ENCODE measurements around the gene PDF. TPM values are rescaled to one million over a fixed set of nuclear protein-coding genes. Genes with fewer than 3 reads are reported as not detected.

Gene PDF
- total and polyA plus RNA-seq, 2 of the 13 experiments (the other 11 are each of a cell fraction or from before 2014, with no cell fraction given): 12.4 to 48.8 TPM

DNA sequence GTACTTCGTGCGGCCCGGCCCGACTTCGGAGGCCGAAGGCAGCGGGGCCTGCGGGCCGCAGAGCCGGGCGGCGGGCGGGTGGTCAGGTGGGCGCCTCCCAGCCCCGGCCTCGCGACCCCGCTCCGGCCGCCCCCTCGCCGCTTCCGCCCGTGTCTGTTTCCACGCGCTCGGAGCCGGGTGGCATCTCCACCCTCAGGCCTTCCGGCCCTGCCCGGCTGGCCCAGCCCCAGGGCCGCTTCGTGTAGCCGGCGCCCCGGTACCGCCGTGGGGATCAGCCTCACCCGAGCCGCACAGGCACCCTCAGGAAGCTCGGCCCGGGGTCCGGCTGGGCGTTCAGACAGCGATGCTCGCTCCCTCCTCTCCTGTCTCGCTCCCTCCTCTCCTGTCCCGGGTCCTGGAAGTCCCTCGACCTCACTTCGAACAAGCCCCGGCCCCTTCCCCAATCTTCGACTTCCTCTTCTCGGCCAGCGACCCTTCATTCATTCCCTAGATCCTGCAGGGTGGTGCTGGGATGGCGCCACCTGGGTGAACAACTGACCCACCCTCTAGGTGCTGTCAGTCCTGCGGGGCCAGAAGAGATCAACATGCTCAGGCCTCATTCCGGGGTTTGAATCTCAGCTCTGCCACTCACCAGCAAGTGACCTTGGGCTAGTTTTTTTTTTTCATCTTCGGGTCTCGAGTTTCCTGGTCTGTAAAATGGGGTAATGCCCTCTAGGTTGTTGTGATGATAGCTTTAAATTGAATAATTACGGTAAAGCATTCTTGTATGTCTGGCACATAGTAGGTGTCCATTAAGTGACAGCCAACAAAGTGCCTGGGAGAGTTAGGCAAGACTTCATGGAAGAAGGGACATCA, 18.6 kb downstream of the PDF start (continued):
- TF ChIP-seq ZNF317 (CRISPR knock-in tag; IDR thresholded peaks at IDR 0.05) (0 out of 2 replicates have a peak, but pooled peaks have one; percentile 60), CREB1 (IDR thresholded peaks at IDR 0.05) (no peak), CREB1 (CRISPR knock-in tag; IDR thresholded peaks at IDR 0.05) (no peak), MBNL3 (CRISPR knock-in tag; conservative IDR thresholded peaks at IDR 0.05) (no peak), ZNF333 (CRISPR knock-in tag; IDR thresholded peaks at IDR 0.05; ENCODE audit: borderline replicate concordance) (no peak; the same call in 1 of the 2 replicates), MATR3 (CRISPR knock-in tag; IDR thresholded peaks at IDR 0.05) (no peak), MAZ (IDR thresholded peaks at IDR 0.05; ENCODE audit: borderline replicate concordance, low read depth, low read length) (no peak), MAZ (CRISPR knock-in tag; IDR thresholded peaks at IDR 0.05; ENCODE audit: low read depth) (peak; percentile 60), NPAS2 (CRISPR knock-in tag; IDR thresholded peaks at IDR 0.05; ENCODE audit: borderline replicate concordance) (no peak), ZNF253 (CRISPR knock-in tag; IDR thresholded peaks at IDR 0.05; ENCODE audit: borderline replicate concordance) (no peak), ZNF569 (CRISPR knock-in tag; IDR thresholded peaks at IDR 0.05; ENCODE audit: borderline replicate concordance) (no peak), POGZ (CRISPR knock-in tag; IDR thresholded peaks at IDR 0.05) (peak; percentile 56), TP53 (CRISPR knock-in tag; conservative IDR thresholded peaks at IDR 0.05) (no peak), ZNF33A (CRISPR knock-in tag; IDR thresholded peaks at IDR 0.05; ENCODE audit: borderline replicate concordance) (no peak)
- TF ChIP-seq, protein P1, sequence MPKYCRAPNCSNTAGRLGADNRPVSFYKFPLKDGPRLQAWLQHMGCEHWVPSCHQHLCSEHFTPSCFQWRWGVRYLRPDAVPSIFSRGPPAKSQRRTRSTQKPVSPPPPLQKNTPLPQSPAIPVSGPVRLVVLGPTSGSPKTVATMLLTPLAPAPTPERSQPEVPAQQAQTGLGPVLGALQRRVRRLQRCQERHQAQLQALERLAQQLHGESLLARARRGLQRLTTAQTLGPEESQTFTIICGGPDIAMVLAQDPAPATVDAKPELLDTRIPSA (CRISPR knock-in tag; IDR thresholded peaks at IDR 0.05; ENCODE audit: borderline replicate concordance): no peak
- TF ChIP-seq, protein P2, sequence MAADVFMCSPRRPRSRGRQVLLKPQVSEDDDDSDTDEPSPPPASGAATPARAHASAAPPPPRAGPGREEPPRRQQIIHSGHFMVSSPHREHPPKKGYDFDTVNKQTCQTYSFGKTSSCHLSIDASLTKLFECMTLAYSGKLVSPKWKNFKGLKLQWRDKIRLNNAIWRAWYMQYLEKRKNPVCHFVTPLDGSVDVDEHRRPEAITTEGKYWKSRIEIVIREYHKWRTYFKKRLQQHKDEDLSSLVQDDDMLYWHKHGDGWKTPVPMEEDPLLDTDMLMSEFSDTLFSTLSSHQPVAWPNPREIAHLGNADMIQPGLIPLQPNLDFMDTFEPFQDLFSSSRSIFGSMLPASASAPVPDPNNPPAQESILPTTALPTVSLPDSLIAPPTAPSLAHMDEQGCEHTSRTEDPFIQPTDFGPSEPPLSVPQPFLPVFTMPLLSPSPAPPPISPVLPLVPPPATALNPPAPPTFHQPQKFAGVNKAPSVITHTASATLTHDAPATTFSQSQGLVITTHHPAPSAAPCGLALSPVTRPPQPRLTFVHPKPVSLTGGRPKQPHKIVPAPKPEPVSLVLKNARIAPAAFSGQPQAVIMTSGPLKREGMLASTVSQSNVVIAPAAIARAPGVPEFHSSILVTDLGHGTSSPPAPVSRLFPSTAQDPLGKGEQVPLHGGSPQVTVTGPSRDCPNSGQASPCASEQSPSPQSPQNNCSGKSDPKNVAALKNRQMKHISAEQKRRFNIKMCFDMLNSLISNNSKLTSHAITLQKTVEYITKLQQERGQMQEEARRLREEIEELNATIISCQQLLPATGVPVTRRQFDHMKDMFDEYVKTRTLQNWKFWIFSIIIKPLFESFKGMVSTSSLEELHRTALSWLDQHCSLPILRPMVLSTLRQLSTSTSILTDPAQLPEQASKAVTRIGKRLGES (CRISPR knock-in tag; IDR thresholded peaks at IDR 0.05; ENCODE audit: borderline replicate concordance): 0 out of 2 replicates have a peak, but pooled peaks have one; percentile 25
- TF ChIP-seq, protein P3, sequence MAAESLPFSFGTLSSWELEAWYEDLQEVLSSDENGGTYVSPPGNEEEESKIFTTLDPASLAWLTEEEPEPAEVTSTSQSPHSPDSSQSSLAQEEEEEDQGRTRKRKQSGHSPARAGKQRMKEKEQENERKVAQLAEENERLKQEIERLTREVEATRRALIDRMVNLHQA (CRISPR knock-in tag; IDR thresholded peaks at IDR 0.05): no peak
- TF ChIP-seq, protein P4, sequence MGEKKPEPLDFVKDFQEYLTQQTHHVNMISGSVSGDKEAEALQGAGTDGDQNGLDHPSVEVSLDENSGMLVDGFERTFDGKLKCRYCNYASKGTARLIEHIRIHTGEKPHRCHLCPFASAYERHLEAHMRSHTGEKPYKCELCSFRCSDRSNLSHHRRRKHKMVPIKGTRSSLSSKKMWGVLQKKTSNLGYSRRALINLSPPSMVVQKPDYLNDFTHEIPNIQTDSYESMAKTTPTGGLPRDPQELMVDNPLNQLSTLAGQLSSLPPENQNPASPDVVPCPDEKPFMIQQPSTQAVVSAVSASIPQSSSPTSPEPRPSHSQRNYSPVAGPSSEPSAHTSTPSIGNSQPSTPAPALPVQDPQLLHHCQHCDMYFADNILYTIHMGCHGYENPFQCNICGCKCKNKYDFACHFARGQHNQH (CRISPR knock-in tag; IDR thresholded peaks at IDR 0.05): peak; percentile 38; the same call in 1 of the 2 replicates
- TF ChIP-seq, protein P5, sequence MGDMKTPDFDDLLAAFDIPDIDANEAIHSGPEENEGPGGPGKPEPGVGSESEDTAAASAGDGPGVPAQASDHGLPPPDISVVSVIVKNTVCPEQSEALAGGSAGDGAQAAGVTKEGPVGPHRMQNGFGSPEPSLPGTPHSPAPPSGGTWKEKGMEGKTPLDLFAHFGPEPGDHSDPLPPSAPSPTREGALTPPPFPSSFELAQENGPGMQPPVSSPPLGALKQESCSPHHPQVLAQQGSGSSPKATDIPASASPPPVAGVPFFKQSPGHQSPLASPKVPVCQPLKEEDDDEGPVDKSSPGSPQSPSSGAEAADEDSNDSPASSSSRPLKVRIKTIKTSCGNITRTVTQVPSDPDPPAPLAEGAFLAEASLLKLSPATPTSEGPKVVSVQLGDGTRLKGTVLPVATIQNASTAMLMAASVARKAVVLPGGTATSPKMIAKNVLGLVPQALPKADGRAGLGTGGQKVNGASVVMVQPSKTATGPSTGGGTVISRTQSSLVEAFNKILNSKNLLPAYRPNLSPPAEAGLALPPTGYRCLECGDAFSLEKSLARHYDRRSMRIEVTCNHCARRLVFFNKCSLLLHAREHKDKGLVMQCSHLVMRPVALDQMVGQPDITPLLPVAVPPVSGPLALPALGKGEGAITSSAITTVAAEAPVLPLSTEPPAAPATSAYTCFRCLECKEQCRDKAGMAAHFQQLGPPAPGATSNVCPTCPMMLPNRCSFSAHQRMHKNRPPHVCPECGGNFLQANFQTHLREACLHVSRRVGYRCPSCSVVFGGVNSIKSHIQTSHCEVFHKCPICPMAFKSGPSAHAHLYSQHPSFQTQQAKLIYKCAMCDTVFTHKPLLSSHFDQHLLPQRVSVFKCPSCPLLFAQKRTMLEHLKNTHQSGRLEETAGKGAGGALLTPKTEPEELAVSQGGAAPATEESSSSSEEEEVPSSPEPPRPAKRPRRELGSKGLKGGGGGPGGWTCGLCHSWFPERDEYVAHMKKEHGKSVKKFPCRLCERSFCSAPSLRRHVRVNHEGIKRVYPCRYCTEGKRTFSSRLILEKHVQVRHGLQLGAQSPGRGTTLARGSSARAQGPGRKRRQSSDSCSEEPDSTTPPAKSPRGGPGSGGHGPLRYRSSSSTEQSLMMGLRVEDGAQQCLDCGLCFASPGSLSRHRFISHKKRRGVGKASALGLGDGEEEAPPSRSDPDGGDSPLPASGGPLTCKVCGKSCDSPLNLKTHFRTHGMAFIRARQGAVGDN (CRISPR knock-in tag; IDR thresholded peaks at IDR 0.05): peak; percentile 80
